ENCODE measurements around the gene RNU1-3. TPM values are rescaled to one million over a fixed set of nuclear protein-coding genes. Genes with fewer than 3 reads are reported as not detected.
A peak's percentile ranks its signal among the peaks of the same experiment; 100 is the strongest.
"Not testable (repeated sequence)": the region's sequence is repeated elsewhere in the genome, so short reads cannot be mapped to it uniquely, and the experiment has no call there.

The RNU1-3 gene
- total and polyA plus RNA-seq, 4 donors: 1.2 to 29,651 (median 4,182) TPM; not detected in 1

- peaks cover 80% of the 10 kb centered on the region for H3K36me3 ChIP-seq (ENCODE audit: control insufficient read depth, insufficient read depth, low read length)
- H3K4me3 ChIP-seq (ENCODE audit: low read depth, low read length); H3K4me1 ChIP-seq (ENCODE audit: control insufficient read depth, insufficient read depth, low read length); DNase-seq (ENCODE audit: low read depth in 4 of 6, low spot score in 6 of 6); H3K27me3 ChIP-seq (ENCODE audit: control insufficient read depth, insufficient read depth, low read length); H3K27ac ChIP-seq (ENCODE audit: low read depth, low read length); H3K9me3 ChIP-seq (ENCODE audit: control insufficient read depth, insufficient read depth, low read length): not testable (repeated sequence)
- WGBS (ENCODE audit: insufficient coverage): 89% methylated on average over 9 of the region's 9 CpGs
Measured at GRCh38 chr1:16621681-16622315, 45.0 kb downstream of the RNU1-3 start.

- DNase-seq (ENCODE audit: low read depth in 4 of 6, low spot score in 6 of 6): no peak
- 90% methylated on average over 2 of the region's 2 CpGs for WGBS (ENCODE audit: insufficient coverage)
- H3K27me3 ChIP-seq (ENCODE audit: control insufficient read depth, insufficient read depth, low read length): no peaks in the 10 kb centered on the region
- peaks cover 76% of the 10 kb centered on the region for H3K36me3 ChIP-seq (ENCODE audit: control insufficient read depth, insufficient read depth, low read length)
- no peak overlapping the region for H3K27ac ChIP-seq (ENCODE audit: low read depth, low read length)
- H3K9me3 ChIP-seq (ENCODE audit: control insufficient read depth, insufficient read depth, low read length): no peaks in the 10 kb centered on the region
- H3K4me3 ChIP-seq (ENCODE audit: low read depth, low read length): no peak overlapping the region
- H3K4me1 ChIP-seq (ENCODE audit: control insufficient read depth, insufficient read depth, low read length): no peaks in the 10 kb centered on the region
Measured at GRCh38 chr1:16621300-16621658, 45.5 kb downstream of the RNU1-3 start.

- WGBS (ENCODE audit: insufficient coverage): 75% methylated on average over 21 of the region's 21 CpGs
- not testable (repeated sequence) for H3K4me1 ChIP-seq (ENCODE audit: control insufficient read depth, insufficient read depth, low read length); H3K27ac ChIP-seq (ENCODE audit: low read depth, low read length); H3K27me3 ChIP-seq (ENCODE audit: control insufficient read depth, insufficient read depth, low read length); DNase-seq (ENCODE audit: low read depth in 4 of 6, low spot score in 6 of 6); H3K9me3 ChIP-seq (ENCODE audit: control insufficient read depth, insufficient read depth, low read length); H3K4me3 ChIP-seq (ENCODE audit: low read depth, low read length)
- H3K36me3 ChIP-seq (ENCODE audit: control insufficient read depth, insufficient read depth, low read length): peaks cover 63% of the 10 kb centered on the region
Measured at GRCh38 chr1:16619803-16620501, 46.8 kb downstream of the RNU1-3 start.

- Histone ChIP-seq H3K27me3 (ENCODE audit: control insufficient read depth, insufficient read depth, low read length) (no peaks in the 10 kb centered on the region), H3K4me1 (ENCODE audit: control insufficient read depth, insufficient read depth, low read length) (peaks cover 2% of the 10 kb centered on the region), H3K9me3 (ENCODE audit: control insufficient read depth, insufficient read depth, low read length) (no peaks in the 10 kb centered on the region), H3K36me3 (ENCODE audit: control insufficient read depth, insufficient read depth, low read length) (peaks cover 51% of the 10 kb centered on the region), H3K27ac (ENCODE audit: low read depth, low read length) (no peak overlapping the region), H3K4me3 (ENCODE audit: low read depth, low read length) (no peak overlapping the region)
- WGBS (ENCODE audit: insufficient coverage): 70% methylated on average over 15 of the region's 15 CpGs
- DNase-seq (ENCODE audit: low read depth in 4 of 6, low spot score in 6 of 6): peak in 2 of 6 donors; percentile 49 to 81
Measured at GRCh38 chr1:16618719-16619118, 48.0 kb downstream of the RNU1-3 start.

- DNase-seq (ENCODE audit: low read depth in 4 of 6, low spot score in 6 of 6): peak in 1 of 6 donors; percentile 79
- 49% methylated on average over 6 of the region's 7 CpGs for WGBS (ENCODE audit: insufficient coverage)
- no peaks in the 10 kb centered on the region for H3K27me3 ChIP-seq (ENCODE audit: control insufficient read depth, insufficient read depth, low read length)
- H3K4me3 ChIP-seq (ENCODE audit: low read depth, low read length): no peak overlapping the region
- no peaks in the 10 kb centered on the region for H3K9me3 ChIP-seq (ENCODE audit: control insufficient read depth, insufficient read depth, low read length)
- peaks cover 46% of the 10 kb centered on the region for H3K36me3 ChIP-seq (ENCODE audit: control insufficient read depth, insufficient read depth, low read length)
- no peak overlapping the region for H3K27ac ChIP-seq (ENCODE audit: low read depth, low read length)
- H3K4me1 ChIP-seq (ENCODE audit: control insufficient read depth, insufficient read depth, low read length): peaks cover 6% of the 10 kb centered on the region
Measured at GRCh38 chr1:16617778-16618580, 48.8 kb downstream of the RNU1-3 start.

GRCh38 chr1:16617114-16617631 lies 49.6 kb downstream of the RNU1-3 start:
- no peak for DNase-seq (ENCODE audit: low read depth in 4 of 6, low spot score in 6 of 6)
- Histone ChIP-seq H3K36me3 (ENCODE audit: control insufficient read depth, insufficient read depth, low read length) (peaks cover 38% of the 10 kb centered on the region), H3K27ac (ENCODE audit: low read depth, low read length) (no peak overlapping the region), H3K27me3 (ENCODE audit: control insufficient read depth, insufficient read depth, low read length) (no peaks in the 10 kb centered on the region), H3K9me3 (ENCODE audit: control insufficient read depth, insufficient read depth, low read length) (no peaks in the 10 kb centered on the region), H3K4me3 (ENCODE audit: low read depth, low read length) (no peak overlapping the region), H3K4me1 (ENCODE audit: control insufficient read depth, insufficient read depth, low read length) (peaks cover 12% of the 10 kb centered on the region)
- 91% methylated on average over 20 of the region's 20 CpGs for WGBS (ENCODE audit: insufficient coverage)

Small RNA genes lying within 50 kb of the gene (small RNA-seq; reads per million reads assigned to genes)
- not detected for gene RNU1-3 (ENCODE audit: low replicate concordance)

Other genes starting within 250 kb of the RNU1-3 start
- gene SPATA21, start 229.5 kb downstream of the RNU1-3 start, total RNA-seq: under 1 TPM in 1 of 2 donors, not detected in 1; 0.17 TPM
- under 1 TPM in 1 of 2 donors, not detected in 1; 0.59 TPM for gene SPATA21, start 229.5 kb downstream of the RNU1-3 start, polyA plus RNA-seq (ENCODE audit: insufficient read length in 2 of 2)
- gene NECAP2, start 226.2 kb downstream of the RNU1-3 start, total RNA-seq: 10 to 100 TPM; 45.3 to 96.6 TPM
- 10 to 100 TPM; 56.3 to 61.5 TPM for gene NECAP2, start 226.2 kb downstream of the RNU1-3 start, polyA plus RNA-seq (ENCODE audit: insufficient read length in 2 of 2)
- over 10,000 TPM in 1 of 2 donors, 1,000 to 10,000 TPM in 1; 4,182 to 29,651 TPM for gene RNU1-1, start 152.7 kb downstream of the RNU1-3 start, total RNA-seq
- 1 to 10 TPM in 1 of 2 donors, not detected in 1; 1.2 TPM for gene RNU1-1, start 152.7 kb downstream of the RNU1-3 start, polyA plus RNA-seq (ENCODE audit: insufficient read length in 2 of 2)
- gene NBPF1, start 53.4 kb downstream of the RNU1-3 start, total RNA-seq: 10 to 100 TPM; 78.3 to 79.7 TPM
- gene NBPF1, start 53.4 kb downstream of the RNU1-3 start, polyA plus RNA-seq (ENCODE audit: insufficient read length in 2 of 2): 100 to 1,000 TPM in 1 of 2 donors, 10 to 100 TPM in 1; 66.5 to 112 TPM
- over 10,000 TPM in 1 of 2 donors, 1,000 to 10,000 TPM in 1; 4,182 to 29,651 TPM for gene RNU1-4, start 73.6 kb upstream of the RNU1-3 start, total RNA-seq
- 1 to 10 TPM in 1 of 2 donors, not detected in 1; 1.2 TPM for gene RNU1-4, start 73.6 kb upstream of the RNU1-3 start, polyA plus RNA-seq (ENCODE audit: insufficient read length in 2 of 2)
- over 10,000 TPM in 1 of 2 donors, 1,000 to 10,000 TPM in 1; 4,182 to 29,651 TPM for gene RNU1-2, start 229.0 kb upstream of the RNU1-3 start, total RNA-seq
- 1 to 10 TPM in 1 of 2 donors, not detected in 1; 1.2 TPM for gene RNU1-2, start 229.0 kb upstream of the RNU1-3 start, polyA plus RNA-seq (ENCODE audit: insufficient read length in 2 of 2)

Measured in spinal cord (tissue), 10 donors.